GM19452 (cell line): ENCODE measurements around the gene MGMT.

Source experiments
- ATAC-seq: cut with Tn5 transposase; IDR thresholded peaks from one replicate; pipeline ENCODE4 v1.9.1; 2021; ENCODE audit not compliant: unreplicated experiment

Gene MGMT

GRCh38 chr10:129725482-129725881 lies 258.4 kb downstream of the MGMT start:
- ATAC-seq: no peak

DNA sequence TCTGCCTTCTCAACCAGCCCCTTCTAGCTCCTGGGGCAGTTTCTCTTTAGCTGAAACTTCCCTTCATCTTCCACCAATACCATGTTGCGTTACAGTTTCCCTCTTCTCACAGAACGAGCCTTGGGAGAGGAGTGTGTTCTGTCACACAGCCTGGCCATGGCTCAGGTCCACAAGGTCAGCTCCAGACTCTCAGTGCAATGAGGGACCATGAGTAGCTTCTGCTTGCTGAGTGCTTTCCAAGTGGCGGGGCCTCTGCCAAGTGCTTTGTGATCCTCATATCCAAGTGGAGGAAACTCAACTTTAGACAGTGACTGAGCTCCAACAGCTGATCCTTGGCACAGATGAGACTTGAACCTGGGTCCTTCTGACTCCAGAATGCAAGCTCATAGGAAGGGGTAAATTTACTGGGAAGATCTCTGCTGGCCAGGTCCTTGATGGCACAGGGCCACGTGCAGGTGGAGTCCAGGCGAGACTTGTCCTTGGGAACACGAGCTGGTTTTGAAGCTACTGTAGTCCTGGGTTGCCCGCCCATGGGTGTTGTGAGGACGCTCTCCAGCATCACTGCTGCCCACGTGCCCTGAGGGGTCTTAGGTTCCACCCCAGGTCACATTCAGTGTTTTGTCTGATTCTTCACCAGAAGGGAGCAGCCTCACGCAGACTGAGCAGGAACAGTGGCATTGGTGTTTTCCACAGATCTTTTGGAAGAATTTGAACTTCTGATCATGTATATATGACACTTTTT lies 259.0 kb downstream of the MGMT start:
- ATAC-seq: no peak

GRCh38 chr10:129727071-129727470 lies 260.0 kb downstream of the MGMT start:
- no peak for ATAC-seq

DNA sequence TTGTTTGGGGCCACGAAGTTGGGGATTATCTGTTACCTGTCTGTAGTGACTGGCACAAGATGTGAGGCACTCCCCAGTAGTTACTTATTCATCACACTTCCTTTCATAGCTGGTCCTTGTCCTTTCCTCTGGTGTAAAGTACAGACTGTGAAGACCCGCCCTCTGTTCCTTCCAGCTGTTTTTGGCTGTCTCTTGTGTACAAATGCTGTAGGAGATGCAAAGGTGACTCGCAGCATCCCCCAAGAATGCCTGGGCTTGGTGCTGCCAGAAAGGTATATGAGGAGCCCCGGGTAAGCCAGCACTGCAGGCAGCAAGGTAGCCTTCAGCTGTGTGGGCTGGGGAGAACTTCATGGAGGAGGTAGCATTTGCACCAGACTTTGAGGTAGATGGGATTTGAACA lies 260.5 kb downstream of the MGMT start:
- ATAC-seq: no peak

GRCh38 chr10:129728246-129728820 lies 261.3 kb downstream of the MGMT start:
- ATAC-seq: no peak

- ATAC-seq: no peak
These were observed 262.1 kb downstream of the MGMT start for GRCh38 chr10:129728905-129729795.

GRCh38 chr10:129730272-129730992 lies 263.4 kb downstream of the MGMT start:
- no peak for ATAC-seq

DNA sequence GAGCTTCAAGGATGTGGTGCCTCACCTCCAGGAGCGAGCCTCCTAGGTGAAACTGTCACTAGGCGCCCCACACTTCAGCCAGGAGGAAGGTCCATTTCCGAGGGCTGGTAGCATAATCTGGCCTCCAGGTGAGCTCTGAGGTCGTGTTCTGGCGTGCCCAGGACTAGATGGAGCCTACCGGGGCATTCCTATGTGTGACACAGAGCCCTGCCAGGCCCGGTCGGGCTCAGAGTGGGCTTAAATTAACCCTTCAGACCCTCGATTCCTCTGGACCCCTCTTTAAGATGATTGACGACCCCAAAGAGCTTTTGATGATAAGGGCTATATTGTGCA lies 263.9 kb downstream of the MGMT start:
- ATAC-seq: no peak

DNA sequence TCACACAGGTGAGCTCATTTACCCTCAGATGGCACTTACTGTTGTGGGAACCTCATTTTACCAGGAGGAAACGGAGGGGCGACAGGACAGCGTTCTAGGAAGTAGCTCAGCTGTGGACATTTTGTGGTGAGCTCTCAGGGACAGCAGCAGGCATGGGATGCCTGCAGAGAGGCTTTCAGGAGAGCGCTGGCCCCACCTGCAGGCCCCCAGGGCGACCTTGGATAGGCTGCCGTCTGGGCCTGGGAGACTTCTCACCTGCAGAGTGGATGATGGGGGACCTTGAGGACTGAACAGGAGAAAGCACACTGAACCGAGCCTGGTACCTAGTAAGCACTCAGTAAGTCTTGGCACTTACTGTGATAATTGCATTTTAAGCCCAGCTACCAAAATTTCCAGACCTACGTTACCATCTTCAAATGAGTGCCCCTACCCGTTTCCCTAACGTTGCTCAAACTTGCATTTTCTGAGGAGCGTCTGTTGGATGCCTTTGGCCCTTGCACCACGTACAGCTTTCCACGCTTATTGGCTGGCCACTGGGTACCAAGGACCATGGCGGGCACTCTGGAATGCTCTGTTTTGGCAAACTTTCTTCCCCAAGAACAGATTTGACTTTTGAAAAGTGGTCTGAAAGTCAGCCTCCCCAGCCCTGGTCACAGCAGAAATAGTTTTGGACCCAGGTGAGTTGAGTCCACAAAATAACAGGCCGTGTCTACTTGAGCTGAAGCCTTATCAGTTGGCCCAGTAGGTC lies 273.7 kb downstream of the MGMT start:
- ATAC-seq: no peak

DNA sequence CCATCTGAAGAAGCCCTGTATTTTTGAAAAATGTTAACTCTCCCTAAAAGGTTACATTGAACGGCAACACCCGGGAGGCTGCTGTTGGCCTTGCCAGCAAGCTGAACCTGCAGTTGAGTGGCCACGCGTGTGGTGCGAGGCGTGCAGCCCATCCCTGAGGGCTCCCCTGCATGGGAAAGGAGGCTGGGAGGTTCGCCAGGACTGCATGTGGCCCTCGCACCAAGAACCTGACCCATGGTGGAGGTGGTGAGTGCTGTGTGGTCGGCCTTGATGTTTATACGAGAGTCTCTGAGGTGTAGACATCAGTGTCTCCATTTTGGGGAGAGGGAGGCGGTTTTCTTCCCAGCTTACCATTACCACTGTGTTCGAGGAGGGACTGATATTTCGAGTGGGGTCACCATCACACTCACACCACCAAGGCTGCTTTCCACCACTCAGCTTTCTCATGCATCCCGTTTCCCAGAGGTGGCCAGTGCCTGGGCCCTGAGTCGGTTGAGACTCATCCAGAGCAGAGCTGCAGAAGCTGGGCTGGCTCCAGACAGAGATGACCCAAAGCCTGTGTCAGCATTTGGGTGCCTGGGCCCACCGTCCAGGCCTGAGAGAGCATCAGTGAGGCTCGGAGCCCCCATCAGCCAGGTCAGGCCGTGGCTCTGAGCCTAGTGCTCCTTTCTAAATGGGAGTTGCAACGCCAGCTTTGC lies 274.4 kb downstream of the MGMT start:
- no peak for ATAC-seq

- no peak for ATAC-seq
These were observed 275.1 kb downstream of the MGMT start for GRCh38 chr10:129741978-129742741.

DNA sequence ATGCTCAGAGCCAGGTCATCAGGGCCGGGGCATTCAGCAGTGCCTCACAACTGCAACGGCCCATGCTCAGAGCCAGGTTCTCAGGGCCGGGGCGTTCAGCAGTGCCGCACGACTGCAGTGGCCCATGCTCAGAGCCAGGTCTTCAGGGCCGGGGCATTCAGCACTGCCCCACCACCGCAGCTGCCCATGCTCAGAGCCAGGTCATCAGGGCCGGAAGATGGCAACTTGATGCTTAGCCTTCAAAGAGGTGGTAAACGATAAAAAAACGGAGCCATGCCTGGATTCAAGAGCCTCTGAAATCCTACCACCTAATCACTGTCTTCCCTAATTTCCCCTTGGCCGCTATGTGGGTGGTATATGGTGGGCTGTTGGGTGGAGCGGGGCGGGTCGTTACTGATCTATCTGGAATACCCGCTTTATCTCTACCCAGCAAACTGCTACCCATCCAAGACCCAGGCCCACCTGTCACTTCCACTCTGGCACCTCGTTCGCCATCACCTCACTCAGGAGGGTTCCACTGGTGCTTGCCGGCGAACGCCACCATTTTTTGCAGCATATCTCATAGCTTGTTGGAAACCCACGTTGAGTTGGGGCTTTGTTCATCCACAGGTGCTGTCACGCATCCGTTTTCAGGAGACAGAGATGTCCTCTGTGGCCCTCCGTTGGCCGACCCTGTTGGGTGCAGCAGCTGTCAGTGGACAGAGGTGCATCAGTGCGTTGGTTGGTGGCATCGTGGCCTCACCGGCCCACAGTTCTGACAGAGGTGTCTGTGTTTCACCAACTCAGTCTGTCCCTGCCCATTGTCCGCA lies 275.9 kb downstream of the MGMT start:
- no peak for ATAC-seq

DNA sequence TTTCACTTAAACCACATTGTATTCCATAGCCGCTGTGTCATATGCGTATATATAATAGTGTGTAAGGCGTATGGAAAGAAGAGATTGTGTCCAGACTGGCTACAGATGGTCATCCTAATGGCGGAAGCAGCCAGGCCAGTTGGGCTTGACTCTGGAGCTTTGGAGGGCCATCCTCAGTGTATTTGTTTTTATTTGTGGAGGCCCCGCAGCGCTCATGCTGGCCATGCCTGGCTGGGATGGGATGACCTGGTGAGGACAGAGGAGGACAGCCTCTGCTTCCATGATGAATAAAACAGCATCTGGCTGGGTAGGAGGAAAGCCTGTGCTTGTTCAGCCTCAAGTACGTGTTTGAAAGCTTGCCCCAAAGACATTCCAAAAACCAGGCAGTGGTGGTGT lies 276.7 kb downstream of the MGMT start:
- ATAC-seq: no peak

DNA sequence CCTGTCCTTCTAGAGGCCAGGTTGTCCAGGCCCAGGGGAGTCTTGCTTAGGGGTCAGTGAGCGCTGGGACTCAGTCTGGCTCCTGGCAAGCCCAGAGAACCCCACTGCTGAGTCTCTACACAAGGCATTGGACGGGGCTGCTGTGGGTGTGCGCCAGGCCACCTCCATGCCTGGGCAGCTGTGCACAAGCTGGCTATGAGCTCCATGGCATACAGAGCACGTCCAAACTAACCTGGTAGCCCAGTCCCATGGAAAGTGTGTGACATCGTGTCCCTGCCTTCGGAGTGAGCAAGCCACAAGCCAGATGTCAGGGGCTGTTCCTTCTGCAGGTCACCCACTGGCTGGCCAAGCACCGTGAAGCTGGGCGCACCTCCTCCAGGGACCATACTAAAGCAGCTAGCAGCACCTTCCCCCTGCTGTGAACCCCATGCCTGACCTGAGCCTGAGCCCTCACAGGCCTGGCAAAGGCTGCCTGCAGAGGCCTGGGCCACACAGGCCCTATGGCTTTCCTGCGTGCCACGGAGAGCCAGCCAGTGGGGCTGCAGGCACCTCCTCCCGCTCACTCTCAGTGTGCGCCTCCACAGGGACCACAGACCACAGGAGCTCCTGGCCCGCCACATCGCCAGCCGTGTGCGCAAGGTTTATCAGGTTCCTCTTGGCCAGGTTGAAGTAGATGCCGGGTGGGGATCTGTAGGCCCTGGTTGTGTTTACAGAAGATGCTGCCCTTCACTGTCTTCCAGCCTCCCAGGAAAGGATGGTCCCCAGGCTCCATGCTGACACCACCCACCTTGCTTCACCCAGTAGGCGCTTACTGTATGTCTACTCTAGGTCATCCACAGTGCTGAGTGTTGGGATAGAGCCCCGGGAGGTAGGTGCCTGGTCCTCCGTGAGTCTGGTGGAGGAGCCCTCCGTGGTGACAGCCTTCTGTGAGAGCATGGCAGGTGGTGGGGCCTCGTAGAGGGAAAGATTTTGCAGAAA lies 277.4 kb downstream of the MGMT start:
- ATAC-seq: no peak

DNA sequence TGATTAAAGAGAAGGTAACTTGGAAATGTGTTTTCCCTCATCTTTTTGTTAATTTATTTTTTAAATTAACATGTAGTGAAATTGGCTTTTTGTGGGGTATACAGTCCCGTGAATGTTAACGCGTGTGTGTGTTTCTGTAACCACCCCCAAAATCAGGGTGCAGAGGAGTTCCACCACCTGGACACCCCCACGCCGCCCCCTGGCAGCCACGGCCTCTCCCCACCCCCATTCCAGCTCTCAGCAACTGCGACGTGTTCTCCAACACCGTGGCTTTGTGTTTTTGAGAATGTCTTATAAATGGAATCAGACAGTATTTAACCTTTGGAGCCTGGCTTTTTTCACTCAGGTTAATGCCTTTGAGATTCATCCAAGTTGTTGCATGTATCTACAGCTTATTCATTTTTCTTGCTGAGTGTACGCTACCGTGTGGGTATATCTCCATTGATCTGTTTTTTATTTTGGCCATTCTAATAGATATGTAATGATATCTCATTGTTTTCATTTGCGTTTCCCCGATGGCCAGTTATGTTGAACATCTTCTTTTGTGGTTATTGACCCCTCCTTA lies 278.2 kb downstream of the MGMT start:
- ATAC-seq: no peak

DNA sequence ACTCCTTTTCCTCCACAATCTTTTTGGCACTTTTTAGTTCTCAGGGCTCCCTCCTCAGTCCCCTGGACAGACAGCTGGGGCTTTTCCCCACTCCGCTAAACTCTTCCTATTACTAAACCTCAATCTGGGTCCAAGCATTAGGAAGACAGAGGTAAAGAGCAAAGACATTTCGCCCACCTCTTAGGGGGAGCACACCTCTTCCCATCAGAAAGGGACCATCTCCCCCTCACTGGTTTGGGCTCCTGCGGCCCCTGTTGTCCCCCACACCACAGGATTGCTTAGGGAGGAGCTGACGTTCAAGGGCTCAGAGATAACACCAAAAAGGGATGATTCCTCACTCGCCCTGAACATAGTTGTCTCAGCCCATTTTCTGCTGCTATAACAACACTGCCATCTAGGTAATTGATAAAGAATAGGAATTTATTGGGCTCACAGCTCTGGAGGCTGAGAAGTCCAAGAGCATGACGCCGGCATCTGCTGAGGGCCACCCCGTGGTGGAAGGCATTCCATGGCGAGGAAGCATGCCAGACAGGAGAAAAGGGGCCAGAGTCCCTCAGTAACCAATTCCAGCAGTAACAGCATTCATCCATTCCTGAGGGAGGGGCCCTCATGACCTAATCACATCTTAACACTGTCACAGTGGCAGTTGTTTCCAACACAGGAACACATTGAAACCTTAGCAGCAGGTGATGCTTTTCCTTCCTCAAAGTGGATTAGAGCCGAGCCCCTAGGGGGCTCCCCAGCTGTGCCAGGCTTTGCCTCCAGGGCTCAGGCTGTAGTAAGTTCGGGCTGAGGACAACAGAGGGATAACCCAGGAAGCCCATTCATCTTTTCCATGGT lies 287.4 kb downstream of the MGMT start:
- no peak for ATAC-seq
